NCI-H2029 (cell line): Measurements from ENCODE around the gene PIK3R5.
"Not testable (repeated sequence)": the region's sequence is repeated elsewhere in the genome, so short reads cannot be mapped to it uniquely, and the experiment has no call there.

ENCODE experiments used
- DNase-seq: peaks from one replicate; lab custom pipeline; 2025; lab: John Stamatoyannopoulos, UW

The PIK3R5 gene, protein sequence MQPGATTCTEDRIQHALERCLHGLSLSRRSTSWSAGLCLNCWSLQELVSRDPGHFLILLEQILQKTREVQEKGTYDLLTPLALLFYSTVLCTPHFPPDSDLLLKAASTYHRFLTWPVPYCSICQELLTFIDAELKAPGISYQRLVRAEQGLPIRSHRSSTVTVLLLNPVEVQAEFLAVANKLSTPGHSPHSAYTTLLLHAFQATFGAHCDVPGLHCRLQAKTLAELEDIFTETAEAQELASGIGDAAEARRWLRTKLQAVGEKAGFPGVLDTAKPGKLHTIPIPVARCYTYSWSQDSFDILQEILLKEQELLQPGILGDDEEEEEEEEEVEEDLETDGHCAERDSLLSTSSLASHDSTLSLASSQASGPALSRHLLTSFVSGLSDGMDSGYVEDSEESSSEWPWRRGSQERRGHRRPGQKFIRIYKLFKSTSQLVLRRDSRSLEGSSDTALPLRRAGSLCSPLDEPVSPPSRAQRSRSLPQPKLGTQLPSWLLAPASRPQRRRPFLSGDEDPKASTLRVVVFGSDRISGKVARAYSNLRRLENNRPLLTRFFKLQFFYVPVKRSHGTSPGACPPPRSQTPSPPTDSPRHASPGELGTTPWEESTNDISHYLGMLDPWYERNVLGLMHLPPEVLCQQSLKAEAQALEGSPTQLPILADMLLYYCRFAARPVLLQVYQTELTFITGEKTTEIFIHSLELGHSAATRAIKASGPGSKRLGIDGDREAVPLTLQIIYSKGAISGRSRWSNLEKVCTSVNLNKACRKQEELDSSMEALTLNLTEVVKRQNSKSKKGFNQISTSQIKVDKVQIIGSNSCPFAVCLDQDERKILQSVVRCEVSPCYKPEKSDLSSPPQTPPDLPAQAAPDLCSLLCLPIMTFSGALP

DNA sequence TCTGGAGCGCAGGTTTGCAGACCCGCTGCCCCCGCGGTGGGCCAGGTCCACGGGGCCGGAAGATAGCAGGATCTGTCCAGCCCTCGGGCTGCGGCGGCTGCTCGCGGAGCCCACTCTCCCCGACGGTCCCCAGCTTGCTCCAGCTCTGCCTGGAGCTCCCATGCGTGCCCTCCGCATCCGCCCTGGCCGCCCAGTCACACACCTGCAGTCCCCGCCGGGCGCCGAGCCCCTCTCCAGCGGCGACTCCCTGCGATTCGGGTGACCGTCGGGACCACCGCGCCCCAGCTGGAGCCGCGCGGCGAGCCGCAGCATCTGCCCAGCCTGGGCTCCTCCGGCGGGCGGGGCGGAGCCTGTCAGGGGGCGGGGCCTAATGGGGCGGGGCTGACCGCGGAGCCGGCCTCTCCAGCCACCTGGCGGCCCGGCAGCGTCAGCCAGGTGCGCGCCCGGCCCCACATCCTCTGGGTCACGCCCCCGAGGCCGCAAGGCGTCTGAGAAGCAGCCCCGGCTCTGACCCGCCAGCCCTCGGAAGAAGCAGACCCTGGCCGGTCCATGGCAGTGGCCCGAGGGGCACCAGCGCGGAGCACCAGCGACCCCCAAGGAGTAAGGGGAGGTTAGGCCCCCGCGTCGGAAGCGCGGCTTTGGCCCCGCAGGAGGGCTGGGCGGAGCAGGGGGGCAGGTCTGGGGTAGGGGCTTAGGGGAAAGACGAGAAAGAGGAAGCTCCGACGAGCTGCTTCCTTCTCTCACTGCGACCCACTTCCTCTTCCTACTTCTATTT is at the start of gene PIK3R5:
PIK3R5 (minus strand) TSS at position 314 of the 775 bp plus-strand sequence. CDS start 54,213 bp downstream, outside the sequence.
- no peak for DNase-seq

DNA sequence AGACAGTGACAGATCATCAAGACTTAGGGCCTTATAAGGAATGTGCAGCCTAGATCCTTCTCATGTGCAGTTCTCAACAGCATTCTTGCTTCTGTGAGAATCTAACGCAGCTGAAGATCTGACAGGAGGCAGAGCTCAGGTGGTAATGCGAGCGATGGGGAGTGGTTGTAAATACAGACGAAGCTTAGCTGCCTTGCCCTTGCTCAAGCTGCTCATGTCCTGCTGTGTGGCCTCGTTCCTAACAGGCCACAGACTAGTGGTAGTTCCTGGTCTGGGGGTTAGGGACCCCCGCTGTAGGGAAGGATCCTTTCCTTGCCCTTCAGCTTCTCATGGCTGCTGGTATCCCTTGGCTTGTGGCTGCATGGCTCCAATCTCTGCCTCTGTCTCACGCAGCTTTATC is 45.5 kb upstream of the PIK3R5 start:
- DNase-seq = no peak

DNA sequence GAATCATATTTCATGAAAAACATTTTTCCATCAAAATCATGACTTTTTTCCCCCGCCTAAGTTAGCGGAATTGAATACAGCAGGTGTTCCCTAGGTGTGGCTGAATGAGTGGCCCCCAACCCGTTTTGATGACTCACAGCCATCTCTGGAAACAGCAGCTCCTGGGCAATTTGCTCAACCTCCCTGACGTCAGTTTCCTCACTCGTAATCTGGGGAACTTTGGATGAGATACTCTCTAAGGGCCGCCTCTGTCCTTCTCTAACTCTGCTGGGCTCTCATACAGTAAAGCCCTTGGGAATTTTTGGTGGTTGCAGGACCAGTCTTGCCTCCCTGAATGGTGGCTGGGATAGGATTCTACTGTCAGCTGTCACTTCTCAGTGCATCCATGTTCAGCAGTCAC is 44.2 kb upstream of the PIK3R5 start:
- no peak for DNase-seq

DNA sequence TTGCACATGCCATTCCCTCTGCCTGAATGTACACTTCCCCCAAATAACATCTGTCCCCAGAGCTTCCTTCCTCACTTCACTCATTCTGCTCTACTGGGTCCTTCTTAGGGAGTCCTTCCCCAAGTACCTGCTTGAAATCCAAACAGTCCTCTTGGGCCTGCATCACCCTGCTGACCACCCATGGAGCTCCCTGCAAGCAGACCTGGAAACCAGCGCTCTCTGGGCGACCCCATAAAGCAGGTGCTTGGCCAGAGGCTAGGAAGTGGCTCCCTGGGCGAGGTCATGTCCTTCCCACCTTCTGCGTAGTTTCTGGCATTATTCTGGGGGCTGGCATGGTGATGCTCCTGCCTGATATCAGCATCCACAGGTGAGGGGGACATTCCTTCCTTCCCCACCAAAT is 43.6 kb upstream of the PIK3R5 start:
- no peak for DNase-seq

DNA sequence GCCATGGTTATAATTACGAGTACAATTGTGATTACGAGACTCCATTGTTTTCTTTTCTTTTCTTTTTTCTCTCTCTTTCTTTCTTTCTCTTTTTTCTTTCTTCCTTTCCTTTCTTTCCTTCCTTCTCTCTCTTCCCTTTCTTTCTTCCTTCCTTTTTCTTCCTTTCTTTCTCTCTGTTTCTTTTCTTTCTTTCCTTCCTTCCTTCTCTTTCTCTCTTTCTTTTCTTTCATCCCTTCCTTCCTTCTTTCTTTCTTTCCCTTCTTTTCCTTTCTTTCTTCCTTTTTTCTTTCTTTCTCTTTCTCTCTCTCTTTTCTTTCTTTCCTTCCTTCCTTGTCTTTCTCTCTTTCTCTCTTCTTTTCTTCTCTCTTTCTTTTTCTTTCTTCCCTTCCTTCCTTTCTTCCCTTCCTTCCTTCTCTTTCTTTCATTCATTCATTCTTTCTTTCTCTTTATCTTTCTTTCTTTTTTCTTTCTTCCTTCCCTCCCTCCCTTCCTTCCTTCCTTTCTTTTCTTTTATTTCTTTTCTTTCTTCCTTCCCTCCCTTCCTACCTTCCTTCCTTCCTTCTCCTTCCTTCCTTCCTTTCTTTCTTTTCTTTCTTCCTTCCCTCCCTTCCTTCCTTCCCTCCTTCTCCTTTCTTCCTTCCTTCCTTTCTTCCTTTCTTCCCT is 41.7 kb upstream of the PIK3R5 start:
- DNase-seq = no peak

DNA sequence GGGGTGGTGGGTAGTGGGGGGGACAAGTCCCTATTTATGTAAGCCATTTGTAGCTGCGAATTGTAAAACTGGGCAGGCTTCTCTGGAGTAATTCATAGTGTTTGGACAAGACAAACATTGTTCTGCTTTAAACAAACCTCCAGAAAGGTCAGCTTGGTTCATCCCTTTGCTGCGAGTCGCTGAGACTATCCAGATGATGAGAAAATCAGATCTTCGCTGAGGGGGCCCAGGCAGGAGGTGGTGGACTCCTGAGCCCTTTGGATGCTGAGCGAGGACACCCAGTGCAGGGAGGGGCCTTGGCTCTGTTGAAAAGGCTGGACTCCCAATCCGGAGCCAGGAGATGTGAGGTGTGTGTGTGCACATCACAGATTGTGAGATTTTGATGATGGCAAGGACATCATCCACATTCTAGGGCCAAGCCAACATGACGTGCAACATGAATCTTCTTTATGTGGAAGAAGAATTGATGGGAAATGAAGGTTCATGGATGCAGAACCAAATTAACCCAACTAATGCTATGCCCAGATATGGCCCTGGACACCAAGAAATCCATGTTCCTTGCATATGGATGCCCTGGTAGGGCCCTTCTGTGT is 40.8 kb upstream of the PIK3R5 start:
- DNase-seq = no peak

DNA sequence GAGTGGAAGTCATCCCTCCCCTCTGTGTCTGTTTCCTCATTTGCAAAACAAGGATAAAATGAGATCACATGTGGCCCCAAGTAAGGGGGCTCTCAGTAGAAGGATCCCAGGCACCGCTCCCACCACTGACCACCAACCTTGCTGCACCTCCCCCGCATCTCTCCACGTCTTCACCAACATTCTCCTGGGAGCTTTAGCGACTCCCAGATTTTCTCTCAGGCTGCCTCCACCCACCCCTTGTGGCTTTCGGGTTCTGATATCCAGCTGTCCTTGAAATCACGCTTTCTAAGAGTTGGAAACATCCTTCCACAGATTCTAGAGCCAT is 39.4 kb upstream of the PIK3R5 start:
- no peak for DNase-seq

DNA sequence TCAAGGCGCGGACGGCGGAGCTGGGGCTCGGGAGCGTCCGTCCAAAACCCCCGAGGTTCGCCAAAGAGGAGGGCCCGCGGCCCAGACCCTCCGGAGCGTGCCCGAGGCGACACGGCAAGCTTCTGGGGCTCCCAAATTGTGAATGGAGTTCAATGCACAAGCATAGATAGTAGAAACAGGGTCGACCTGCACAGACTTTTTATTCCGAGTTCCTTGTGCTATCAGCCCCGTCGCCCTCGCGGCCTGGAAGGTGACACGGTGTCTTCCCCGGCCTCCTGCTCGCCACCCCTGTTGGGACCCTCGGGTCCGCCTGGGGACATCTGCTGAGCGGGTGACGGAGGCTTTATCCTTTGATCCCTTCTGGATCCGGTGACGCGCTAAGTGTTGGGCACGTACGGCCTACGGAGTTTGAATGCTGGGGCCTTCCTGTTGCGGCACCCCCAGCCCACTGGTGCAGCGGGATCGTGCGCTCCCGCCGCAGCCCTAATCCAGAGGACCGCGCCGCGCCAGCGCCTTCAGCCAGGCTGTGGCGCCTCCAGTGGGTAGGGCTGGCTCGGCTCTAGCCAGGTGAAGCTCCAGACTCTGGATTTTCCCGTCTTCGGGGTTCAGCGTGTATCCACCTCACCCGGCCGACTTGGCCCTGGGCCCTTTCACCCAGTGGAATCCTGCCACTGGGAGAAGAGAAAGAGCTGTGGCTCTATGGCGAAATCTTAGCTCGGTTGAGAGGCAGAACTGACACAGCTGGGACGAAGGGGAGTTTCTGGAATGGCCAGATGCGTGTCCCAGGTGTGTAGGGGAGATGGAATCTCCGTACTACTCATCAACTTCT is 38.8 kb upstream of the PIK3R5 start:
- DNase-seq = no peak

DNA sequence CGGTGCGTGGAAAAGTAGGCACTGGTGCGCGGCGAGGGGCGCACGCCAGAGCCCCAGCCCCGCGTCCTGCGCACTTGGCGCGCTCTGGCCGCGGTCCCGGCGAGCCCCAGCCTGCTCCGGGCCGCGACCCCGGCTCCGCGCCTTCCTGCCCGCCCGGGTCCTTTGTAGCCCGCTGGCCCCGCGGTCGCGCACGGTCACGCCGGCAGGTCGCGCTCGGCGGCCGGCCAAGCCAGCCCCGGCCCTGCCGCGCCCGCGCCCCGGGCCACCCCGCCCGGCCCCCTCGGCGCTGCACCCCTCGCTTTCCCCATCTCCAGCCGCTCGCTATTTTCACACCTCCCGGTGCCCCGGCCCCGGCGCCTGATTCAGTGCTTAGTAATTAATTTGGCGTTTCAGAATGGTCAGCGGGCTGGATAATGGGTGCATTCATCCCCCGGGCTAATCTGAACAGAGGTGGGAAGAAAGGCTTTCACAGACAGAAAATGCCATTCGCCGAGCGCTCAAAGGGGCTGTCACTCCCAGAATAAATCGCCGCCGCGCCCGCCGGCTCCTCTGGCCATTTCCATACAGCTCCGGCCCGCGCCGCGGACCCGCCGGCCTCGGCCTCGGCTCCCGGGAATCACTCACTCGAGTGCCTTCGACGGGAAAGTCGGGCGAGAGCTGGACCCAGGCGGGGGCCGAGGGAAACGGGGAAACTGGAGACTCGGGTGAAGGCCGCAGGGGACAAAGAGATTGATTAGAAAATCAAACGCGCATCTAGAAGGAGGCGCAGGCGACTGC is 38.0 kb upstream of the PIK3R5 start:
- no peak for DNase-seq

DNA sequence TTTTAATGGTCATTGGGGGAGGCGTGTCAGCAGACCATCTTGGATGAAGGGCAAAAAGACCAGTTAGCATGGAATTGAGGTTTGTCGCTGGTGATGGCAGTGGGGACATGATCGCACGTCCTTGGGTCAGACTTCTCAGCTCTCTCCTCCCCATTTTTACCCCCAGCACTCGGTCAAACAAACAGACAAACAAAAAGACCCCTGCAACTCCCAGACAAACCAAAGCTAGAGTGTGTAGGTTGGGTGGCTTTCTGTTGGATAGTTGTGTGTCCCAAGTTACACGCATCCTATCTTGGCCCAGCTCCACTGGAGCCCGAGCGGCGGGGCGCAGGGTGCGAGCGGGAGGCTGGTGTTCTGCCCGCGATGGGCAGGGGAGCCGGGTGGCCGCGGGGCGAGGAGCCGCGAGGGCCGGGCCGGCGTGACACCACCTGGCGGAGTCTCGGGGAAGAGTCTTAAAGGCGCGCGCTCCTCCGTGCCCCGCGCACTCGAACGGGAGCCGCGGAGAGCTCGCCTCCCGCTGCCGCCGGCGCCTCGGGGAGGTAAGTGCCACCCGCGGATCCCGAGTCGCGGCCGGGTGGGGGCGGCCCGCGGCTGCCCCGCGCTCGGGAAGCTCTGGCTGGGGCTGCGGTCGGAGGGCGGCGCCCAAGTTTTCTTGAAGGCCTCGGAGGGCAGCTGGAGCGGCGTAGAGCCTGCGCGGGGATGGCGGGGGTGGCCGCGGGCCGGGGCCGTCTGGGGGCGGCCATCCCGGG is 37.3 kb upstream of the PIK3R5 start:
- DNase-seq = no peak

DNA sequence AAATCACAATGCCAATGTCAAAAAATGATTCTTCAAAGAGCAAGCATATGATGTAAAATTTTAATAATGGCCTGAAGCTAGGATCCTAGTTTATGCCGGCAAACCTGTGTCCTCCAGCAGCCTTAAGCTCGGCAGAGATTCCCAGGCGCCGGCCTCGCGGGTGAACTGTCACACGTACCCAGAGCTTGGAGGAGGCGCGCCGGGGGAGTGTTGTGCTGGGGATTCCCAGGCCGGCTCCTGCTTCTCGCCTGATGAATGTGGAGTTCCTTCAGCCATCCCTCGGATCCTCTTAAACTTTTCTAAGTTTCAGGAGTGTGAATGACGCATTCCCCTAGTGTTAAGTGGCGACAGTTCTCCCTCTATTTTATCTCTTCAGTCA is 36.7 kb upstream of the PIK3R5 start:
- no peak for DNase-seq

DNA sequence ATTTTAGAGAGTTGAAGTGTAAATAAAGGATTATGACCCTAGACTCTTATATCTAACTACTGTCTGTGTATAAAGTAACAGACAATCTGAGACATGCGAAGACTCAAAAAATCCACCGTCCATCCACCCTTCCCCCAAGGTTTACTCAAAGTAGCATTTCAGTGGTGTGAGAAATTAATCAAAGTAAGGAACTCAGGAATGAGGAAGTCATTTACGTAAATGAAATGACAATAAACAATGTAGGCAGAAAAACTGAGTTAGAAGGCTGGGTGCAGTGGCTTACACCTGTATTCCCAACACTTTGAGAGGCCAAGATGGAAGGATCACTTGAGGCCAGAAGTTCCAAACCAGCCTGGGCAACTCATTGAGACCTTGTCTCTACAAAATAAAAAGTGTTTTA is 36.1 kb upstream of the PIK3R5 start:
- no peak for DNase-seq

DNA sequence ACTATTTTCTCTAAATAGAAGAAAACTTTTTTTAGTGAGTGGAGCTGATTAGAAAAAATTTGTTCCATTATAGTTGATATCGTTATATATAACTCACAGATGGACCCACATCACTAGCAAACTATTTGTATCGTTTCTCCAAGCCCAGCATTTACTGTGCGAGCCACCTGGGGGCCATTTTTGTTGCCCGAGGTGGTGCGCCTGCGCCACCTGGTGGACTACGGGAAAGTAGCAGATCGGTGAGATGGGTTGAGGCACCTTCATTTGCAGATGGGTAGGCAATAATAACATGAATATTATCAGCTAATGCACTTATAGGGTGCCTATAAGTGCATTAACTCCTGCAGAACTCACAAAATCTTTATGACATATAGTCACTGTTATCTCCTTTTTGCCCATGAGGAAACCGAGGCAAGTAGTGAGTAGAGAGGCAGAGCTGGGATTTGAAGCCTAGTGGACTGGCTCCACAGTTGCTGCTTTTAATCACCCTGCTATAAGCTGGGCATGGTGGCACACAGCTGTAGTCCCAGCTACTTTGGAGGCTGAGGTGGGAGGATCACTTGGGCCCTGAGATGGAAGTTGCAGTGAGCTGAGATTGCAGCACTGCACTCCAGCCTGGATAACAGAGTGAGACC is 32.6 kb upstream of the PIK3R5 start:
- no peak for DNase-seq

DNA sequence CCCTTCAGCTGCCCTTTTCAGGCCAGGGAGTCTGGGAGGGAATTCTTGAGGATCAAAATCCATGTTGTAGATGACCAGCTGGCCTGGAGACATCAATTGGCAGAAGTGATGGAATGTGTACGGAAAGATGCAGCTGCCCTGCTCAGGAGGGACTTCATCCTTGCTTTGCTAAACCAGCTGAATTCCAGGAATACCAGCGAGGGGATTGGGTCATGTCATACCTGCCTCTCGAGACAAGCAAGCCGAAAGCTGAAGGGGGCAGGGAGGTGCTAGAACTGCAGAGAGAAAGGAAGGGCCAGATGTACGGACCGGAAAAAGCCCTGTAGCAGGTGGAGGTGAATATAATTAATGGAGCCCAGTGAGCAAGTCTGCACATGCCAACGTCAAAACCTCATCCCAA is 30.2 kb upstream of the PIK3R5 start:
- DNase-seq = no peak

DNA sequence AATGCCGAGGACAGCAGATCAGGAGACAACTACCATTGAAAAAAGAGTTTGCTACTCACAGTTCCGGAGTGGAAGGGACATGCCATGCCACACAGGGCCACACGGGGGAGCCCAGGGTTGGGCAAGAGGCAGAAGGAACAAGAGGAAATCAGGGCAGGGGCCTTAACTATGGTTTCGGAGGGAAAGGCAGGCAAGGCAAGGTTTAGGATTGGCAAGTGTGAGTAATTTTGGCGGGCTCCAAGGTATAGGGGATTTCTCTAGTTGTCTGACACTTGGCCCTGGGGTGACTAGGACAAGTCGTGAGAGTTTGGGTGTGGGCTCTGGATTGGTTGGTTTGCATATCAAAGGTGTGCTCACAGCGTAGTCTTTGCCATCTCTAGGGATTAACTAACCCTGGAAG is 28.8 kb upstream of the PIK3R5 start:
- DNase-seq = no peak

DNA sequence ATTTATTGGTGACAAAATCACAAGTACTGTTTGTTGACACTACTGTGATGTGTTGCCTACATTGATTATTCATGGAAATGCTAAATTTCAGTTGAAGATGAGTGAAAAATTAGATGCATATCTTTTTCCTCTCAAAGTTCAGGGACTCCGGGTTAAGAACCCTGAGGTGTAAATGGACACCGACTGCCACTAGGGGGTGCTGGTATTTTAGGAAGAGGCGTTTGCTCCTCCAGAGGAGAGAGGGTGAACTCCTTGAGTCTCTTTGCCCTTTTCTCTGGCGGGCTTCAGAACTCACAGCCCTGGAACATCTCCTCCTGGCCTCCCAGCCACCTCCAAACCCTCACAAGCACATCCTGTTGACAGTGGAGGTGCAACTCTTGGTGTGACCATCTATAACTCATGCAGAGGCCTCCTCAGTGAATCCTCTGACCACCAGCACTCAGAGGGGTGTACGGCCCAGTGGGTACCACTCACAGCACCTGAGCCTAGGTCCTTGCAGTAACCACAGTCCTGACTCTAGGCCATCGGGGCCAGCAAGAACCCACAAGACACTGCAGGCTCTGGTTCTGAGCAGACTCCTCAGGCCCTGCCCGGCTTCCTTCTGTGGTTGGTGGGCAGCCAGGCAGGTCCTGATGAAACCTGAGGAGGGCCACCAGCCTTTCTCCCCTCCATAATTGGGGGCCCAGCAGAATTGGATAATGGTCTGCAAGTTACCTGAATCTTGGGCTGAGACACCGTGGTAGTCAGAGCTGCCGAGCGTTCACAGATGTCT is 26.2 kb upstream of the PIK3R5 start:
- no peak for DNase-seq

DNA sequence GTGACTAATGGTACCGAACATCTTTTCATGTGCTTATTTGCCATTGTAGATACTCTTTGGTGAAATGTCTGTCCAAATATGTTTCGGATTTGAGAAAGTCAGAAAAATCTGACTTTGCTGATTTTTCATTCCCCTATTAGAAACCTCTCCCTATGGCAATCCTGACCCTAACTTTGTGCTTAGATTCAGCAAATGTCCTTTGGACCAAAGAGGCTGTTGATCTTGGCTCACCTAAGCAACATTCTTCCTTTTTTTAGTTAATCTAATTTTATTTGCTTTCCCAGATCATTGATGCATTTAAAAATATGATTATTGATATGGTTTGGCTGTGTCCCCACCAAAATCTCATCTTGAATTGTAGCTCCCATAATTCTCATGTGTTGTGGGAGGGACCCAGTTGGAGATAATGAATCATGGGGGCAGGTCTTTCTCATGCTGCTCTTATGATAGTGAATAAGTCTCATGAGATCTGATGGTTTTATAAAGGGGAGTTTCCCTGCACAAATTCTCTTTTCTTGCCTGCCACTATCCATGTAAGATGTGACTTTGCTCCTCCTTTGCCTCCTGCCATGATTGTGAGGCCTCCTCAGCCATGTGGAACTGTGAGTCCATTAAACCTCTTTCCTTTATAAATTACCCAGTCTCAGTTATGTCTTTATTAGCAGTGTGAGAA is 22.9 kb upstream of the PIK3R5 start:
- not testable (repeated sequence) for DNase-seq
